Vagina (tissue), 2 donors: ENCODE results near the gene TMEM120A.

Source experiments
- CTCF ChIP-seq, 3 experiments: fragments of 450-650 bp in 2 of 3; fragments of 200-600 bp in 1 of 3; sonication (generic) in 1 of 3; IDR thresholded peaks; one replicate each; pipeline ENCODE4 v1.5.1; 2017 to 2019; ENCODE audit warnings: antibody characterized with exemption in 3 of 3, mild to moderate bottlenecking in 2 of 3, moderate library complexity in 2 of 3
- POLR2A ChIP-seq, 2 donors: fragments of 450-650 bp; IDR thresholded peaks; one replicate each; pipeline ENCODE4 v1.6.1; 2017; ENCODE audit warnings: antibody characterized with exemption in 2 of 2, mild to moderate bottlenecking in 2 of 2, moderate library complexity in 2 of 2

GRCh38 chr7:76008156-76008687, 13.8 kb upstream of the TMEM120A start:
- TF ChIP-seq CTCF (IDR thresholded peaks at IDR 0.05) (no peak), POLR2A (IDR thresholded peaks at IDR 0.05) (no peak)
